Superior temporal gyrus (tissue), 1 donor: ENCODE data around the gene ARPC5.
"Not testable (repeated sequence)": the region's sequence is repeated elsewhere in the genome, so short reads cannot be mapped to it uniquely, and the experiment has no call there.

Source experiments
- DNase-seq: peaks from one replicate; pipeline ENCODE4 v3.0.0-alpha.2; 2016; ENCODE audit errors: extremely low spot score

The ARPC5 gene

DNA sequence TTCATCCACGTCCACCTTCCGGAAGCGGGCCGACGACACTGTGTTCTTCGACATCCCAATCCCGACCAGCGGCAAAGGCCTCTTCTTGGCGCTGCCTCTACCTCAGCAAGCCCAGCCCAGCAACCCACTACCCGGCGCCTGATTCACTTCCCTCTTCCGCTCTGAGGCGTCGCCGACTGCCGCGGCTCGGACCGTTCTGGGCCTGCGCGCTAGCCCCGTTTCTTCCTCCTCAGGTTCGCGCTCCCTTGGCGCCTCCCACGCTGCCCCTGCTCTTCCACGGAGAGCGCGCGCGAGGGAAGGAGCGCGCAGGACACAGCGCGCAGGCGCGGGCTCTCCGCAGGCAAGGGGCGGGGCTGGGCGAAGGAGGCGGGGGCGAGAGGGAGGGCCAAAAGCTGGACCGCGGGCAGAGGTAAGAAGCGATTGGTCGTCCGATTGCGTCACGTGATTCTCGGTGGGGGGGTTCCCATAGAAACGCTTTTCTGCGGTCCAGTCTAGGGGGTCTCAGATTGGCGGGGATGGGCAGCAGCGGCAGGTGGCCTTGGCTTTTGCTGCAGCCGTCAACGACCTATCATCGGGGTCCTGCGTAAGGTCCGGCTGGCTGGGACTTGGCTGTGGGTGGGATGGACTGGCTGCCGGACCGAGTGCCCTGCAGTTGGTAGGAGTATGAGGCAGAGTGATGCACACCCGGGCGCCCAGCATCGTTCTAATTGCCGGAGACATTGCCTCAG, at the start of gene ARPC5:
TSS of gene ARPC5 (minus strand) at position 178 of the 728 bp plus-strand sequence. CDS start at position 54, 124 bp downstream.
- peak; percentile 97 for DNase-seq

DNA sequence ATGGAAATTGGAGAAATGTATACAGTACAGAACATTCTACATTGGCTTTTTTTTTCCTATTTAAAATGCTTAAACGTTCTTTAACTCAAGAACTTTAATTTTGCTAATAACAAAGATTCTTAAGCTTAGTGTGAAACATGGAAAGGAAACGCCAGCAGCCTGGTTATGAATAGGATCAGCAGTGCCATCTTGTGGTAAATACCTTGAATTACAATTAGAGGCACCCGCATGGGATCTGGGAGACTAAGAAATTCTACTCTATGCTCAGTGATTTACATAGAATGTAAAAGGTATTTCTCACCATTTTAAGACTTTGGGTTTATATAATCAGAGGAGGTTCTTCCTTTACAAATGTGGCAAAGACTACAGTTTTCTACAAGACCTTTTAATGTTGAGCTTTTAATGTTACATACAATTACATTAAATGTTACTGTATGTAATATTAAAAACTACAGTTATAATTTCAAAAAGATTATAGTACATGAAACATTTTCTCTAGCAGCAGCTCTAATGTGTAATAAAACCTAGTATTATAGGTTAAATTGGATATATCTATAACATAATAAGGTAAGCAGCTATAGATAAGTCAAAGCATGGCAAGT, 49.6 kb upstream of the ARPC5 start:
- peak; percentile 65 for DNase-seq

DNA sequence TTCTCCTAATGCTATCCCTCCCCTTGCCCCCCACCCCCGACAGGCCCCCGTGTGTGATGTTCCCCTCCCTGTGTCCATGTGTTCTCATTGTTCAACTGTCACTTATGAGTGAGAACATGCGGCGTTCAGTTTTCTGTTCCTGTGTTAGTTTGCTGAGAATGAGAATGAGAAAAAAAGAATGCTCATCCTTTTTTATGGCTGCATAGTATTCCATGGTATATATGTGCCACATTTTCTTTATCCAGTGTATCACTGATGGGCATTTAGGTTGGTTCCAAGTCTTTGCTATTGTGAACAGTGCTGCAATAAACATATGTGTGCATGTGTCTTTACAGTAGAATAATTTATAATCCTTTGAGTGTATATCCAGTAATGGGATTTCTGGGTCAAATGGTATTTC, 43.8 kb upstream of the ARPC5 start:
- DNase-seq, result not testable (repeated sequence)

- no peak for DNase-seq
Observed at GRCh38 chr1:183678819-183679218, 43.2 kb upstream of the ARPC5 start.

GRCh38 chr1:183676586-183677189, 41.1 kb upstream of the ARPC5 start:
- DNase-seq, result no peak

- no peak for DNase-seq
Observed at GRCh38 chr1:183675883-183676585, 40.5 kb upstream of the ARPC5 start.

- DNase-seq, result no peak
Observed at GRCh38 chr1:183675381-183675780, 39.8 kb upstream of the ARPC5 start.

DNA sequence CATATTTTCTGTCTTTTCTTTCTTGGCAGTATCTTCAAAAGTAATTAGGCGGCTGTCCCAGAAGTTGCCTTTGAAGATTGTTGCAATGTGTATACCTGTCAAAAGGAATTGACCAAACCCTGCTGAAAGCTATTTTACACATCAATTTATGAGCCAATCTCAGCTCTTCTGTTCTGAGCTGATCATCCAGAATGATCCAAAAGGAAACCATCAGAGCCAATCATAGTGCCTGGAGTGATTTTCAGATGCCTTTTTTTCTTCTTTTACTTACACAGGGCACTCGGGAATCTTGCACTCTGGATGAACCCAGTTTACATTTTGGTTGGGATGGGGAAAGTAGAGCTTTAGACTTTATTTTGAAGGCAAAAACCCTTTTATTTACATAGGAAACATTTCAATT, 39.3 kb upstream of the ARPC5 start:
- DNase-seq, result no peak

DNA sequence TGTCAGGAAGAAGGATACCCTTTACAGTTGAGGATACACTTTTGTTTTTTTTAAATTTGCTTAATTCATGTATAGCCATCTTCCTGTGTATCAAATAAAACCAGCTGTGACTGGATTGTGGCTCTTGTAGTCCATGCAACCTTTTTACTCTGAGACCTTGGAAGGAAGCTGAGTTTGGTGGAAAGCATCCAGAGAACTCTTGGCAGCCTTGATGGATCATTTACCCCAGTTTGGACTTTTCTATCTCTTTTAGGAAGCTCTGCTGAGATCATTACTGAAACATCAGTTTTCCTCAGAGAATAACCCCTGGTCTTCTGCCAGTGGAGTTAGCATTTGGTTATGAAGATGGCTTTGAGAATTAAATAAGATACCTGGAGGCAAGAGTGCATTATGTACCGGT, 38.8 kb upstream of the ARPC5 start:
- no peak for DNase-seq

GRCh38 chr1:183673605-183674323, 38.2 kb upstream of the ARPC5 start:
- no peak for DNase-seq

DNA sequence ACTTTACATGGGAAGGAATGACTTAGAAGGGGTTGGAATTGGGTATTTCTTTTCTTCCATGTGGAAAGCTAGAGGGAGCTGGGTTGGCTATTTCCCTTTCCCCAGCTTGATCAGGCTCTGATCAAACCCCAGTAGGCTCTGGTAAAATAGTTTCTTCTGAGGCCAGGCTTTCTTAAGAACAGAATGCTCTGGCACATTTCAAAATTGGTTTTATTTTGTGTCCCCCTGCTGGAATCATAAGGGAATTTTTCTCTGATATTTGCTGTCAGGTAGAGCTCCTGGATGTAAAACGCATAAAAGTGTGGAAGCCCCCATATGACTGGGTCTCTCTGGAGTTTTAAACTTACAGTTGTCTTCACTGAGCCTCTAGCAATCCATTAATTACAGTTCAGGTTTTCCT, 34.6 kb upstream of the ARPC5 start:
- DNase-seq, result no peak

- no peak for DNase-seq
Observed at GRCh38 chr1:183656355-183656754, 20.8 kb upstream of the ARPC5 start.

- peak; percentile 97 for DNase-seq
Observed at GRCh38 chr1:183655562-183656075, 20.0 kb upstream of the ARPC5 start.

DNA sequence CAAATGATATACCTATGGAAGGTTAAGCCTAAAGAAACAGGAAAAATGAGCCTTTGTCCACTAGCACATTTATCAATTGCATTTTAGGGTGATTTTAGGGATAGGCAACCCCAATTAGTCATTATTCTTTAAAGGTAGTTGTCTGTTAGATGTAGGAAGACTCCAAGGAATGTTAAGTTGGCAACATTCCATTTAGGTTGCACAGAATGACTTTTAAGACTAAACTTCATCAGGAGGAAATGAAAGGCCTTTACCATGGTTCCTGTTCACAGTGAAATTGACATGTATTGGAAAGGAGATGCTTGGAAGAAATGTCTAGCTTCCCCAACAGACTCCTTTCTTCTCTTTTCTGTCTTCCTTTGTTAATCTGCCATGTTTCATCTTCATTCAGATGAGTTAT, 19.1 kb upstream of the ARPC5 start:
- no peak for DNase-seq

GRCh38 chr1:183653876-183654451, 18.4 kb upstream of the ARPC5 start:
- DNase-seq, result no peak

DNA sequence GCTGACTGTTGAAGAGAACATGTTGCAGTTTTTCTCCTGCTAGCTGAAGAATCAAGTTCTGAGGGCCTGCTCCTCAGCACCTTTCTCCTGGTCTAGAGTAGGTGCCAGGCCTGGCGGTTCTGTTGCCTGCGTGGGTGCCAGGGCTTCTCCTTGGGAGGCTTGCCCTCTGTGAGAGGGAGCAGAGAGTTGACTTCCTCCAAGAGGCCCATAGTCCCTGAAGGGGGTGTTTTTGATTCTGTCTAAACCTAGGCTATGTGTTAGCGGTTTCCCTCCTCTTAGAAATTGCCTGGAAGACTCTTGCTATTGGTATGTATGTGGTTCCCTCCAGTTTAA, 17.8 kb upstream of the ARPC5 start:
- no peak for DNase-seq

GRCh38 chr1:183652547-183653461, 17.2 kb upstream of the ARPC5 start, which contains the start of gene APOBEC4:
APOBEC4 (minus strand) TSS chr1:183653316; CDS start chr1:183648781, 4,535 bp downstream.
- DNase-seq, result peak; percentile 59

- DNase-seq, result no peak
Observed at GRCh38 chr1:183652107-183652506, 16.5 kb upstream of the ARPC5 start.

DNA sequence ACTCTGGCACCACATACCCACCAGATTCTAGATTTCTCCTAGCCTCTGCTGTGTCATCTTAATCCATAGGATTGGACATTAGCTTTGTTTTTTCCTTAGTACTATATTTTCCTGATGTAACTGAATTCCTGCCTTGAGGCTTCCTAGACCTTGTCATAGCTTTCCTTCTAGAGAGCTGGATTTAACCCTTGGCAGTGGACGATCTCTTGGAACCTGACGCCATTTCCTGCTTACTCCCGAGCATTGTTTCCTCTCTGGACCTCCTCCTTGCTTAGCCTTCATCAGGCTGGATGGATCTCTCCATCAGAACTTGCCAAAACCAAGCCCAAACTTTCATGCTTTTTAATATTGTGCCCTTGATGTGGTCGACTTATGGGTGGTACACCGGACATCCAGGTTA, 16.0 kb upstream of the ARPC5 start:
- DNase-seq, result no peak

DNA sequence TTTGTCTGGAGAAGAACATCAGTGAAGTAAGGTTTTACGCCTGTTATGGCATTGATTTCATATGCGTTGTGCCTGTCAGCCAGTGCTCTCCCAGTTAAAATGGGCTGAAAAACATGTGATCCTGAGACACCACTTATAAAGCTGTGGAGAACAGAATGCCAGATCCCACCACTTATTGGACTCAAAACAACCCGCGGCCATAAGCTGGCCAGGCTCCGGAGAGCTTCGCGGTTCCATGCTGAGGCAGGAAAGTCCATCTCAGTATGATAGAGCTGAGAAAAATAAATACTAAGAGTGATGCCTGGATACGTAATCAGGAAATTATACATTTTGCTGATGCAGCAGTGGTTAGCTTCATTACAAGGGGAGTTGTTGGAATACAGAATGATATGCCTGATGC, 12.5 kb upstream of the ARPC5 start:
- DNase-seq, result no peak
